ENCODE results near the gene MYH1. TPM values are rescaled to one million over a fixed set of nuclear protein-coding genes. Genes with fewer than 3 reads are reported as not detected.

MYH1 gene
- total and polyA plus RNA-seq, 2 donors (not counting 3 experiments of a cell fraction or from before 2014, with no cell fraction given), result not detected

DNA sequence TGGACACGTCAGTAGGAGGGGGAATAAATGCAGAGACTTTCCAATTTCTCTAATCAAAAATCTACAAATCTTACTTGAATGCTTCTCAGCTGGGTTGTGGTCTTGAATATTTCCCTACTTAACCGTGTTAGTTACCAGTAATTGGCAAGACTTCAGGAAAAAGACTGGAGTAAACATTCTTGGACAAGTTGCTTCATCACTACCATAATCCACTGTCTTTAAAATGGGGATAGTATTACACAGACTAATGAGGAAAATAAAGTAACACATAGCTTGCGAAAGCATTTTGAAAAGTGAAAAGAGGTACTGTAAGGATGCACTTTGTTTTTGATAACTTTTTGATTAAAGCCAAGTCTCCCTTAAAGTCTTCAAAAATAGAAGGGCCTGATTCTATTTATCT lies 18.4 kb downstream of the MYH1 start:
- H3K79me2 ChIP-seq (ENCODE audit: control insufficient read depth, insufficient read depth, low read length), result no peaks in the 10 kb centered on the region
- H3K36me3 ChIP-seq (ENCODE audit: control insufficient read depth in 2 of 2, extremely low read depth in 1 of 2, insufficient read depth in 2 of 2, low read length in 2 of 2), result no peaks in the 10 kb centered on the region
- H3K4me2 ChIP-seq (ENCODE audit: insufficient read depth, low read length), result no peak overlapping the region
- ChIA-PET CTCF (no interaction called here), POLR2A (no interaction called here)
- dilution Hi-C loops (cut with MboI; ENCODE audit: extremely low pct_ligation_motif_present, low sequenced_read_pairs) (no loop called here), intact Hi-C loops (cut with micrococcal nuclease) (no loop called here)
- H3K4me1 ChIP-seq (ENCODE audit: control insufficient read depth, extremely low read depth, insufficient read depth, low read length), result no peaks in the 10 kb centered on the region
- peaks cover 2% of the 10 kb centered on the region for H3K9me3 ChIP-seq (replicated peaks; ENCODE audit: control insufficient read depth, insufficient read depth, low read length)
- no peaks in the 10 kb centered on the region for H4K20me1 ChIP-seq (replicated peaks; ENCODE audit: control insufficient read depth, extremely low read depth, insufficient read depth, low read length)
- no TSS peak for BruUV-seq (replicated peaks)
- no peaks in the 10 kb centered on the region for H3K9me1 ChIP-seq (replicated peaks; ENCODE audit: control insufficient read depth, extremely low read depth, insufficient read depth, low read length)
- no peak overlapping the region for H3K4me3 ChIP-seq (replicated peaks in 1 of 3; ENCODE audit: insufficient read depth in 1 of 3, low read depth in 1 of 3, low read length in 3 of 3)
- FAIRE-seq (no peak), DNase-seq (ENCODE audit: low read depth, low spot score) (no peak)
- no peaks in the 10 kb centered on the region for H3K27me3 ChIP-seq (ENCODE audit: control insufficient read depth in 2 of 2, insufficient read depth in 2 of 2, low read length in 2 of 2)
- TF ChIP-seq GATA2 (IDR thresholded peaks at IDR 0.05; ENCODE audit: insufficient read depth, insufficient read length, low read depth, low read length), result no peak
- no peak for TF ChIP-seq POLR2AphosphoS5 (IDR thresholded peaks at IDR 0.05; ENCODE audit: insufficient read depth, low read depth, low read length)
- TF ChIP-seq, protein P1, sequence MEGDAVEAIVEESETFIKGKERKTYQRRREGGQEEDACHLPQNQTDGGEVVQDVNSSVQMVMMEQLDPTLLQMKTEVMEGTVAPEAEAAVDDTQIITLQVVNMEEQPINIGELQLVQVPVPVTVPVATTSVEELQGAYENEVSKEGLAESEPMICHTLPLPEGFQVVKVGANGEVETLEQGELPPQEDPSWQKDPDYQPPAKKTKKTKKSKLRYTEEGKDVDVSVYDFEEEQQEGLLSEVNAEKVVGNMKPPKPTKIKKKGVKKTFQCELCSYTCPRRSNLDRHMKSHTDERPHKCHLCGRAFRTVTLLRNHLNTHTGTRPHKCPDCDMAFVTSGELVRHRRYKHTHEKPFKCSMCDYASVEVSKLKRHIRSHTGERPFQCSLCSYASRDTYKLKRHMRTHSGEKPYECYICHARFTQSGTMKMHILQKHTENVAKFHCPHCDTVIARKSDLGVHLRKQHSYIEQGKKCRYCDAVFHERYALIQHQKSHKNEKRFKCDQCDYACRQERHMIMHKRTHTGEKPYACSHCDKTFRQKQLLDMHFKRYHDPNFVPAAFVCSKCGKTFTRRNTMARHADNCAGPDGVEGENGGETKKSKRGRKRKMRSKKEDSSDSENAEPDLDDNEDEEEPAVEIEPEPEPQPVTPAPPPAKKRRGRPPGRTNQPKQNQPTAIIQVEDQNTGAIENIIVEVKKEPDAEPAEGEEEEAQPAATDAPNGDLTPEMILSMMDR (IDR thresholded peaks at IDR 0.05; ENCODE audit: extremely low read depth in 1 of 2, insufficient read depth in 1 of 2, low read depth in 1 of 2, low read length in 2 of 2), result no peak
- TF ChIP-seq JUN (IDR thresholded peaks at IDR 0.05; ENCODE audit: borderline replicate concordance, insufficient read depth, insufficient read length, low read depth), result no peak
- no peak for TF ChIP-seq POLR2A (IDR thresholded peaks at IDR 0.05; ENCODE audit: low read depth, low read length)
- no peak for TF ChIP-seq MYC (IDR thresholded peaks at IDR 0.05; ENCODE audit: low read depth, low read length)
- TF ChIP-seq EZH2 (IDR thresholded peaks at IDR 0.05; ENCODE audit: borderline replicate concordance, low read depth, low read length, severe bottlenecking), result no peak
- TF ChIP-seq FOS (IDR thresholded peaks at IDR 0.05; ENCODE audit: borderline replicate concordance, insufficient read depth, low read length), result no peak
- TF ChIP-seq, protein P2, sequence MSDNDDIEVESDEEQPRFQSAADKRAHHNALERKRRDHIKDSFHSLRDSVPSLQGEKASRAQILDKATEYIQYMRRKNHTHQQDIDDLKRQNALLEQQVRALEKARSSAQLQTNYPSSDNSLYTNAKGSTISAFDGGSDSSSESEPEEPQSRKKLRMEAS (IDR thresholded peaks at IDR 0.05; ENCODE audit: insufficient read depth, insufficient read length), result no peak
- no peak overlapping the region for H2AFZ ChIP-seq (ENCODE audit: low read depth, low read length)
- no peak overlapping the region for H3K27ac ChIP-seq (ENCODE audit: insufficient read depth, low read depth, low read length)
- no peak overlapping the region for H3K9ac ChIP-seq (replicated peaks; ENCODE audit: extremely low read depth, insufficient read depth, low read length)
